B cell (primary cell): Measurements from ENCODE around the gene CNPY2. TPM values are rescaled to one million over a fixed set of nuclear protein-coding genes. Genes with fewer than 3 reads are reported as not detected.
"Not testable (repeated sequence)": the region's sequence is repeated elsewhere in the genome, so short reads cannot be mapped to it uniquely, and the experiment has no call there.

ENCODE experiments used
- ATAC-seq: fragments of 200-7000 bp; cut with Tn5 transposase; one replicate; pipeline ENCODE4 v1.10.0; 2021; ENCODE audit warnings: low read depth, mild to moderate bottlenecking, moderate number of reproducible peaks, moderate library complexity
- CTCF ChIA-PET: fragments of 350-600 bp; sonication (Branson Sonifier 250); formaldehyde crosslinking; loops from one replicate; lab custom pipeline; 2021; ENCODE audit warnings: antibody characterized with exemption, inconsistent platforms; lab: Charles Lee
- POLR2A ChIA-PET: fragments of 350-600 bp; sonication (Branson Sonifier 250); formaldehyde crosslinking; loops from one replicate; lab custom pipeline; 2021; ENCODE audit warnings: antibody characterized with exemption; lab: Charles Lee
- DNase-seq: peaks from one replicate; pipeline ENCODE4 v3.0.0; 2013
- H2AFZ ChIP-seq: 2 replicates; pipeline ENCODE4 v1.6.1; 2012; ENCODE audit warnings: mild to moderate bottlenecking, low read depth, low read length; ENCODE audit not compliant: insufficient read depth, poor library complexity, severe bottlenecking
- H3K27ac ChIP-seq, 2 donors: 1 replicate in 1 of 2; 2 replicates in 1 of 2; pipeline ENCODE4 v1.5.1; 2012 to 2013; ENCODE audit warnings: low read length in 2 of 2, mild to moderate bottlenecking in 2 of 2, moderate library complexity in 1 of 2
- H3K27me3 ChIP-seq, 4 experiments: fragments of 200-600 bp in 1 of 4; sonication (generic) in 1 of 4; replicated peaks in 1 of 4; 1 replicate in 2 of 4; 2 replicates in 2 of 4; pipeline versions ENCODE4 v1.6.1 to v1.7.0; 2013 to 2016; ENCODE audit warnings: low read length in 3 of 4, mild to moderate bottlenecking in 2 of 4, mixed read lengths in 1 of 4, moderate library complexity in 1 of 4; ENCODE audit not compliant: insufficient read depth in 4 of 4, control insufficient read depth in 3 of 4; ENCODE audit errors: control extremely low read depth in 1 of 4
- H3K36me3 ChIP-seq, 2 experiments: replicated peaks in 1 of 2; 1 replicate in 1 of 2; 2 replicates in 1 of 2; pipeline versions ENCODE4 v1.6.1 to v1.7.1; 2013; ENCODE audit warnings: low read length in 1 of 2; ENCODE audit not compliant: insufficient read depth in 2 of 2, control insufficient read depth in 1 of 2; ENCODE audit errors: control extremely low read depth in 1 of 2, extremely low read depth in 1 of 2
- H3K4me1 ChIP-seq, 2 donors: fragments of 200-600 bp in 1 of 2; sonication (generic) in 1 of 2; 1 replicate in 1 of 2; 2 replicates in 1 of 2; pipeline versions ENCODE4 v1.5.1 to v1.6.1; 2013 to 2017; ENCODE audit warnings: low read length in 2 of 2; ENCODE audit not compliant: control insufficient read depth in 2 of 2, insufficient read depth in 2 of 2
- H3K4me2 ChIP-seq: replicated peaks from 2 replicates; pipeline ENCODE3; 2012; ENCODE audit warnings: mild to moderate bottlenecking, low read depth, low read length; ENCODE audit not compliant: poor library complexity, severe bottlenecking
- H3K4me3 ChIP-seq, 5 experiments: fragments of 200-600 bp in 1 of 5; sonication (generic) in 1 of 5; 1 replicate in 3 of 5; 2 replicates in 2 of 5; pipeline versions ENCODE4 v1.5.1 to v1.7.0; 2011 to 2016; ENCODE audit warnings: low read length in 4 of 5, mild to moderate bottlenecking in 4 of 5, low read depth in 2 of 5, control low read depth in 1 of 5, moderate library complexity in 1 of 5; ENCODE audit not compliant: insufficient read depth in 1 of 5; ENCODE audit errors: control extremely low read depth in 1 of 5, extremely low read depth in 1 of 5
- H3K79me2 ChIP-seq: fragments of 200-600 bp; sonication (generic); one replicate; pipeline ENCODE4 v1.6.0; 2016; ENCODE audit warnings: low read length; ENCODE audit not compliant: control insufficient read depth, insufficient read depth
- H3K9ac ChIP-seq: fragments of 200-600 bp; sonication (generic); 2 replicates; pipeline ENCODE4 v1.6.1; 2017; ENCODE audit warnings: mild to moderate bottlenecking, low read length, moderate library complexity
- H3K9me3 ChIP-seq, 3 donors: one replicate each; pipeline versions ENCODE4 v1.6.1 to v1.7.1; 2013; ENCODE audit warnings: low read length in 2 of 3; ENCODE audit not compliant: control insufficient read depth in 2 of 3, insufficient read depth in 1 of 3; ENCODE audit errors: control extremely low read depth in 1 of 3
- H4K20me1 ChIP-seq: 2 replicates; pipeline ENCODE4 v1.6.0; 2012; ENCODE audit warnings: mild to moderate bottlenecking, low read length; ENCODE audit not compliant: insufficient read depth, control insufficient read depth, poor library complexity, severe bottlenecking
- H3K27ac Mint-ChIP-seq: one replicate; pipeline ENCODE4 v1.8.0; 2021; ENCODE audit warnings: mixed read lengths
- H3K27me3 Mint-ChIP-seq: one replicate; pipeline ENCODE4 v1.8.0; 2021; ENCODE audit warnings: mixed read lengths
- H3K4me1 Mint-ChIP-seq: one replicate; pipeline ENCODE4 v1.8.0; 2021; ENCODE audit warnings: mixed read lengths
- H3K4me3 Mint-ChIP-seq: one replicate; pipeline ENCODE4 v1.8.0; 2021; ENCODE audit warnings: mixed read lengths
- H3K9me3 Mint-ChIP-seq: one replicate; pipeline ENCODE4 v1.8.0; 2022; ENCODE audit warnings: mixed read lengths; ENCODE audit not compliant: insufficient read depth
- CTCF ChIP-seq: fragments of 200-600 bp; IDR thresholded peaks from one replicate; pipeline ENCODE4 v1.8.0; 2022; ENCODE audit warnings: antibody characterized with exemption, mild to moderate bottlenecking
- EZH2 ChIP-seq: IDR thresholded peaks from 2 replicates; pipeline ENCODE4 v1.6.1; 2012; ENCODE audit warnings: borderline replicate concordance, low read depth, mild to moderate bottlenecking, moderate library complexity, low read length; ENCODE audit not compliant: insufficient read depth, poor library complexity, severe bottlenecking
- WGBS: methylation state at CpG from one replicate; pipeline ENCODE4 v1.1.5; 2013; ENCODE audit warnings: missing lambda C conversion rate; ENCODE audit not compliant: insufficient coverage; 5-methylcytosine and 5-hydroxymethylcytosine counted together
- intact Hi-C: fragments of 100-400 bp; cut with micrococcal nuclease; formaldehyde crosslinking; loops from one replicate; pipeline ENCODE4 v1.10.0; 2022
- polyA plus RNA-seq: library from polyadenylated mRNA; depleted of rRNA; stranded (reverse); fragments of >200 nt; gene quantifications from 2 replicates; pipeline ENCODE4 v1.2.3, GENCODE V29; 2012
- total RNA-seq, 2 donors: library from RNA; stranded (reverse); fragments of 120-200 nt in 1 of 2; gene quantifications; 1 replicate in 1 of 2; 2 replicates in 1 of 2; pipeline versions ENCODE4 v1.2.3 to v1.2.4, GENCODE V29; 2013 to 2022

CNPY2 gene
- total and polyA plus RNA-seq, 2 donors (not counting 1 experiment from before 2014, with no cell fraction given), result 61.9 to 91.2 TPM

GRCh38 chr12:56266693-56267442 is 48.9 kb downstream of the CNPY2 start, which contains the start of gene COQ10A:
Gene COQ10A (plus strand): TSS chr12:56266942. CDS start chr12:56267119, 177 bp downstream.
- no peaks in the 10 kb centered on the region for H3K27me3 Mint-ChIP-seq
- WGBS, result under 1% methylated on average over 67 of the region's 68 CpGs

GRCh38 chr12:56266068-56266692 is 49.6 kb downstream of the CNPY2 start:
- not testable (repeated sequence) for DNase-seq, H3K9me3 Mint-ChIP-seq, H4K20me1 ChIP-seq, H3K27me3 Mint-ChIP-seq, H3K79me2 ChIP-seq, ATAC-seq, H3K9me3 ChIP-seq, H3K27me3 ChIP-seq
- ChIA-PET POLR2A (interaction anchor here (0.6 to 1.6 kb wide), 10 partner anchors 8 to 115 kb away, joined by 3 to 12 read pairs (median 5); partner anchors contain the start of genes ANKRD52, CNPY2, RNF41 and SMARCC2), CTCF (interaction anchor here (0.7 to 3.0 kb wide), 14 partner anchors 14 to 527 kb away, joined by 3 to 16 read pairs (median 4); partner anchors contain the start of genes CNPY2, ESYT1, ORMDL2 and RNF41)
- H2AFZ ChIP-seq, result peak overlapping the region; percentile 96
- H3K4me1 ChIP-seq, result peaks cover 10 to 15% of the 10 kb centered on the region in 2 donors
- H3K36me3 ChIP-seq, result peaks cover 2 to 13% of the 10 kb centered on the region in 2 experiments
- Mint-ChIP-seq H3K4me1 (peaks cover 20% of the 10 kb centered on the region), H3K4me3 (peak overlapping the region; percentile 91), H3K27ac (peak overlapping the region; percentile 95)
- H3K4me3 ChIP-seq, result peak overlapping the region; percentile 58 to 86 (median 75)
- peak overlapping the region; percentile 87 for H3K4me2 ChIP-seq
- H3K9ac ChIP-seq, result peak overlapping the region; percentile 92
- H3K27ac ChIP-seq, result peak overlapping the region; percentile 94
- WGBS, result 41% methylated on average over 9 of the region's 16 CpGs
- intact Hi-C loops, result loop anchor here (1.0 to 2.0 kb wide), 6 partner anchors 42 to 198 kb away; partner anchors contain the start of genes NABP2 and ZC3H10

More at GRCh38 chr12:56266693-56267442, 48.9 kb downstream of the CNPY2 start, which contains the start of gene COQ10A:
- H3K4me3 Mint-ChIP-seq, result peak within 1 kb of the TSS; percentile 91
- Histone ChIP-seq H3K9ac (peak within 1 kb of the TSS; percentile 92), H3K36me3 (peaks cover 2 to 16% of the 10 kb centered on the region in 2 experiments), H3K4me1 (peaks cover 10 to 15% of the 10 kb centered on the region in 2 donors), H3K9me3 (no peaks in the 10 kb centered on the region), H3K4me2 (peak within 1 kb of the TSS; percentile 87), H4K20me1 (no peaks in the 10 kb centered on the region), H3K27ac (peak within 1 kb of the TSS; percentile 94), H3K27me3 (no peaks in the 10 kb centered on the region), H2AFZ (peak within 1 kb of the TSS; percentile 96), H3K4me3 (peak within 1 kb of the TSS; percentile 65 to 86 (median 75)), H3K79me2 (no peaks in the 10 kb centered on the region)
- POLR2A ChIA-PET, result interaction anchor here (0.5 to 1.6 kb wide), 13 partner anchors 8 to 197 kb away, joined by 3 to 12 read pairs (median 5); partner anchors contain the start of genes ANKRD52, CNPY2, RNF41 and SMARCC2
- ATAC-seq (peak; percentile 89), DNase-seq (peak; percentile 94)
- CTCF ChIA-PET, result interaction anchor here (0.6 to 3.0 kb wide), 15 partner anchors 8 to 528 kb away, joined by 3 to 16 read pairs (median 4); partner anchors contain the start of genes ANKRD52, CNPY2, ESYT1 and ORMDL2
- intact Hi-C loops, result loop anchor here (1.0 to 2.0 kb wide), 10 partner anchors 9 to 197 kb away; partner anchors contain the start of genes ANKRD52, CS, NABP2 and STAT2
- TF ChIP-seq CTCF (peak; percentile 72), EZH2 (no peak)
- H3K9me3 Mint-ChIP-seq, result no peaks in the 10 kb centered on the region
- H3K4me1 Mint-ChIP-seq, result peaks cover 20% of the 10 kb centered on the region
- peak within 1 kb of the TSS; percentile 95 for H3K27ac Mint-ChIP-seq

GRCh38 chr12:56262955-56263354 is 52.8 kb downstream of the CNPY2 start:
- H3K27ac Mint-ChIP-seq, H3K4me3 ChIP-seq, H3K27me3 Mint-ChIP-seq, H3K4me3 Mint-ChIP-seq, H3K79me2 ChIP-seq, ATAC-seq, DNase-seq, H3K9me3 ChIP-seq, H2AFZ ChIP-seq, H3K4me2 ChIP-seq, H3K27ac ChIP-seq, H3K9me3 Mint-ChIP-seq, intact Hi-C loops, H3K36me3 ChIP-seq, H3K27me3 ChIP-seq, H4K20me1 ChIP-seq, H3K9ac ChIP-seq: not testable (repeated sequence)
- peaks cover 26% of the 10 kb centered on the region for H3K4me1 Mint-ChIP-seq
- 97% methylated on average over 4 of the region's 7 CpGs for WGBS
- ChIA-PET POLR2A (interaction anchor here (0.7 kb wide), 1 partner anchor 1569 kb away, joined by 4 read pairs; no protein-coding TSS in a partner anchor), CTCF (interaction anchor here (0.8 to 0.9 kb wide), 2 partner anchors 35 to 74 kb away, joined by 3 to 4 read pairs; partner anchors contain the start of gene SMARCC2)
- peaks cover 14 to 21% of the 10 kb centered on the region in 2 donors for H3K4me1 ChIP-seq
